ENCODE results near the gene ITGB2.
"Not testable (repeated sequence)": the region's sequence is repeated elsewhere in the genome, so short reads cannot be mapped to it uniquely, and the experiment has no call there.

GRCh38 chr21:44879238-44879637 is 41.5 kb downstream of the ITGB2 start:
- TF ChIP-seq CTCF, POLR2AphosphoS5, EP300 (IDR thresholded peaks at IDR 0.05): not testable (repeated sequence)

All from suprapubic skin (tissue), 4 donors.